DOHH2 (cell line): ENCODE measurements around the gene AGPAT1.
"Not testable (repeated sequence)": the region's sequence is repeated elsewhere in the genome, so short reads cannot be mapped to it uniquely, and the experiment has no call there.

Source experiments
- H3F3A ChIP-seq: fragments of 200-600 bp; sonication (generic), shearing (Covaris generic); 2 replicates; pipeline ENCODE4 v1.6.0; 2016; ENCODE audit warnings: antibody characterized with exemption, mild to moderate bottlenecking; ENCODE audit not compliant: control insufficient read depth, insufficient read depth
- H3K27ac ChIP-seq: fragments of 200-600 bp; sonication (generic); 2 replicates; pipeline ENCODE4 v1.5.1; 2014; ENCODE audit warnings: low read depth, mild to moderate bottlenecking, low read length, moderate library complexity
- H3K27me3 ChIP-seq: fragments of 200-600 bp; sonication (generic); 2 replicates; pipeline ENCODE4 v1.6.1; 2014; ENCODE audit warnings: mild to moderate bottlenecking, low read length, mixed read lengths; ENCODE audit not compliant: control insufficient read depth
- H3K36me3 ChIP-seq: fragments of 200-600 bp; sonication (generic); 2 replicates; pipeline ENCODE4 v1.6.1; 2014; ENCODE audit warnings: mild to moderate bottlenecking, low read length, moderate library complexity, mixed read lengths; ENCODE audit not compliant: control insufficient read depth
- H3K4me1 ChIP-seq: fragments of 200-600 bp; sonication (generic); 2 replicates; pipeline ENCODE4 v1.6.1; 2014; ENCODE audit warnings: mild to moderate bottlenecking, low read length, mixed read lengths; ENCODE audit not compliant: control insufficient read depth
- H3K4me2 ChIP-seq: fragments of 200-600 bp; sonication (generic); 2 replicates; pipeline ENCODE4 v1.6.0; 2014; ENCODE audit warnings: mild to moderate bottlenecking, low read length, moderate library complexity
- H3K4me3 ChIP-seq: fragments of 200-600 bp; sonication (generic); 2 replicates; pipeline ENCODE4 v1.5.1; 2014; ENCODE audit warnings: mild to moderate bottlenecking, low read length, mixed read lengths
- H3K79me2 ChIP-seq: fragments of 200-600 bp; sonication (generic); 2 replicates; pipeline ENCODE4 v1.6.1; 2014; ENCODE audit warnings: mild to moderate bottlenecking, low read length, mixed read lengths; ENCODE audit not compliant: control insufficient read depth
- H3K9me2 ChIP-seq: fragments of 200-600 bp; sonication (generic); replicated peaks from 2 replicates; pipeline ENCODE4 v1.6.1; 2014; ENCODE audit warnings: mild to moderate bottlenecking, low read length, mixed read lengths; ENCODE audit not compliant: control insufficient read depth
- H3K9me3 ChIP-seq: fragments of 200-600 bp; sonication (generic); 2 replicates; pipeline ENCODE4 v1.6.1; 2014; ENCODE audit warnings: antibody characterized with exemption, low read length, mixed read lengths; ENCODE audit not compliant: control insufficient read depth, insufficient read depth
- H4K20me1 ChIP-seq: fragments of 200-600 bp; sonication (generic); 2 replicates; pipeline ENCODE4 v1.6.0; 2014; ENCODE audit warnings: low read depth, mild to moderate bottlenecking, antibody characterized with exemption, low read length, moderate library complexity; ENCODE audit not compliant: control insufficient read depth, insufficient read depth
- EZH2phosphoT487 ChIP-seq: fragments of 200-600 bp; sonication (generic); IDR thresholded peaks from 2 replicates; pipeline ENCODE4 v1.6.1; 2017; ENCODE audit warnings: borderline replicate concordance, mild to moderate bottlenecking, antibody characterized with exemption, low read length, moderate library complexity, mixed read lengths
- TF ChIP-seq, protein P1 (sequence below): fragments of 200-600 bp; sonication (generic); IDR thresholded peaks from one replicate; pipeline ENCODE4 v1.5.1; 2014; ENCODE audit warnings: antibody characterized with exemption, mild to moderate bottlenecking, low read depth, low read length; ENCODE audit not compliant: poor library complexity, severe bottlenecking

AGPAT1 gene

DNA sequence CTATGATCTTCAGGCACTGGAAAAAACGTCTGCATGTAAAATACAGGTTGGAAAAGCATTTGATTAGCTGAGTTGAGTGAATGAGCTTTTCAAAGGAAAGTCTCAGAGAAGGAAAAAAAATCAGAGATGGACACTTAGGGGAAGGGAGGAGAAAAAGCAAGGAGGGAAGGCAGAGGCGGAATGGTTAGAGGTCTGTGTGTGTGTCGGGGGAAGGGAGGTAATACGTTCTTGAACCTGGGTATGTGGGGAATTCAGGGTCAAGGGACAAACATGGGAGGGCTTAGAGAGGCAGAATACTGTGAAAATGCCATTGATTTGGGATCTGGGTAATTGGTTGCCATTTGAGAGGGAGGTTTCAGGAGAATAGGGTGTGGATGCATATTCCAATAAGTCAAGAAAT lies 29.2 kb downstream of the AGPAT1 start:
- H3K79me2 ChIP-seq, result no peaks in the 10 kb centered on the region
- peaks cover 3% of the 10 kb centered on the region; the same call in 1 of the 2 replicates for H3K4me1 ChIP-seq

DNA sequence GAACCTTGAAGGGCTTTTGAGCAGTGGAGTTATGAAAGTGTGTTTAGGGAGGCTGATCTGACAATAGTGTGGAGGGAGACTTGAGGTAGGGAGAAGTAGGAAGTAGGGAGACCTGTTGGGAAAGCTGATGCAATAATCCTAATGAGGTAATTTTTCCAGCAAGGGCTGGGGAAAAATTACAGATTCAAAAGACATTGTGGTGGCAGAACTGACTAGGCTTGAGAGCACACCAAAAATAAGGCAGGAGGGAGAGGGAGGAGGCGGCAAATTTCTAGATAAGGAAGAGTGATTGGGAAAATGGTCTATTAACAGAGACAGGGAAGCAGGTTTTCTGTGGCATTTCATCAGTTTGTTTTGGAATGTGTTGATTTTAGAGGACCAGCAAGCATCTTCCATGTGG lies 29.6 kb downstream of the AGPAT1 start:
- Histone ChIP-seq H3F3A (peaks cover 3% of the 10 kb centered on the region; the same call in 1 of the 2 replicates), H3K79me2 (no peaks in the 10 kb centered on the region), H3K9me3 (no peaks in the 10 kb centered on the region), H3K27ac (no peak overlapping the region), H3K4me1 (peaks cover under 1% of the 10 kb centered on the region; the same call in 1 of the 2 replicates), H3K9me2 (no peaks in the 10 kb centered on the region), H4K20me1 (no peaks in the 10 kb centered on the region), H3K36me3 (no peaks in the 10 kb centered on the region), H3K4me3 (no peak overlapping the region), H3K4me2 (no peak overlapping the region), H3K27me3 (peaks cover 12% of the 10 kb centered on the region)
- TF ChIP-seq, protein P1, sequence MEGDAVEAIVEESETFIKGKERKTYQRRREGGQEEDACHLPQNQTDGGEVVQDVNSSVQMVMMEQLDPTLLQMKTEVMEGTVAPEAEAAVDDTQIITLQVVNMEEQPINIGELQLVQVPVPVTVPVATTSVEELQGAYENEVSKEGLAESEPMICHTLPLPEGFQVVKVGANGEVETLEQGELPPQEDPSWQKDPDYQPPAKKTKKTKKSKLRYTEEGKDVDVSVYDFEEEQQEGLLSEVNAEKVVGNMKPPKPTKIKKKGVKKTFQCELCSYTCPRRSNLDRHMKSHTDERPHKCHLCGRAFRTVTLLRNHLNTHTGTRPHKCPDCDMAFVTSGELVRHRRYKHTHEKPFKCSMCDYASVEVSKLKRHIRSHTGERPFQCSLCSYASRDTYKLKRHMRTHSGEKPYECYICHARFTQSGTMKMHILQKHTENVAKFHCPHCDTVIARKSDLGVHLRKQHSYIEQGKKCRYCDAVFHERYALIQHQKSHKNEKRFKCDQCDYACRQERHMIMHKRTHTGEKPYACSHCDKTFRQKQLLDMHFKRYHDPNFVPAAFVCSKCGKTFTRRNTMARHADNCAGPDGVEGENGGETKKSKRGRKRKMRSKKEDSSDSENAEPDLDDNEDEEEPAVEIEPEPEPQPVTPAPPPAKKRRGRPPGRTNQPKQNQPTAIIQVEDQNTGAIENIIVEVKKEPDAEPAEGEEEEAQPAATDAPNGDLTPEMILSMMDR, result no peak
- TF ChIP-seq EZH2phosphoT487, result no peak

More for the DNA sequence above, 29.2 kb downstream of the AGPAT1 start:
- H3K4me2 ChIP-seq, result no peak overlapping the region
- H3K36me3 ChIP-seq, result no peaks in the 10 kb centered on the region
- H3K9me2 ChIP-seq, result no peaks in the 10 kb centered on the region
- peaks cover 3% of the 10 kb centered on the region; the same call in 1 of the 2 replicates for H3F3A ChIP-seq
- no peaks in the 10 kb centered on the region for H4K20me1 ChIP-seq
- H3K27ac ChIP-seq, result no peak overlapping the region
- no peak overlapping the region for H3K4me3 ChIP-seq
- TF ChIP-seq EZH2phosphoT487, result no peak
- TF ChIP-seq, protein P1, result no peak
- no peaks in the 10 kb centered on the region for H3K9me3 ChIP-seq
- H3K27me3 ChIP-seq, result peaks cover 12% of the 10 kb centered on the region

DNA sequence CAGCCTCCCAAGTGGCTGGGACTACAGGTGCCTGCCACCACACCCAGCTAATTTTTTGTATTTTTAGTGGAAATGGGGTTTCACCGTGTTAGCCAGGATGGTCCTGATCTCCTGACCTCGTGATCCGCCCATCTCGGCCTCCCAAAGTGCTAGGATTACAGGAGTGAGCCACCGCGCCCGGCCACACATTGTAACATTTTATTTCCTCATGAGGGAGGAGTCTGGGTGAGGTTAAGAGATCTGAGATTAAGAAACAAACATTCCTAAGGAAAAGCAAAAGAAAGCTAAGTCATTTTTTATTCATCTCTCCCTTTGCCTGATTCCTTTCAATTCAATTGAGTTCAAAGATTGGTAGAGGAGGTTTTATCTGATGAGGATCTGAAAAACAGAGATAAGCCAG lies 31.6 kb downstream of the AGPAT1 start:
- H3K4me2 ChIP-seq, H4K20me1 ChIP-seq, H3K9me3 ChIP-seq, H3K27ac ChIP-seq, H3K4me3 ChIP-seq, H3K79me2 ChIP-seq, H3K9me2 ChIP-seq, H3K4me1 ChIP-seq, H3F3A ChIP-seq, H3K36me3 ChIP-seq: not testable (repeated sequence)
- peaks cover 12% of the 10 kb centered on the region for H3K27me3 ChIP-seq

DNA sequence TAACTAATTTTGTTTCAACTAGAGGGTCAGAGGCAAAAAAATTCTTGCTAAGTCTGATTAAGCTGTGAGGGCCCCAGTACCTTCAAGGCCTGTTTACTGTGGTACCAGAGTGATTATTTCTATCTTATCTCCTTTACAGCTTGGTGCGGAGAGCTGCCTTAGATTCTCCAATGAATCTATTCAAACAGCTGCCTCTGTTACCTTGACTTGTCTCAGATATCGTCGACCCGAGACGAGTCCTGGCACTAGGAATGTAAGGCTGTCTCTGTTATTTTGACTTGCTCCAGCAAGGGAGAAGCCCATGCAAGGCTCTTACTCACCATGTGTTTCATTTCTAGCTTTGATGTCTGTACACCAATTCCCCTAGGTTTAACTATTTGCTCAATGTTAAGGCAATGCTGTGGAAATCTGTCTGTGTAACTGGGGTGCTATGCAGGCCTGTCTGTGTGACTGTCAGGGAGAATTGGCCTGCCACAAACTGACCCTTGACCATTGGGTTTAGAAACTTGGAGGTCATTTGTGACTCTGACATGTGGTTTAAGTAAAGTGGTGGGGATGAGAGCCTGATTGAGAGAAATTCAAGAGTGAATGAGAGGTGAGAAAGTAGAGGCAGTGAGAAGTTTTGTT lies 35.4 kb downstream of the AGPAT1 start:
- H3K4me1 ChIP-seq, result no peaks in the 10 kb centered on the region
- no peak overlapping the region for H3K4me3 ChIP-seq
- no peaks in the 10 kb centered on the region for H3K36me3 ChIP-seq
- TF ChIP-seq EZH2phosphoT487, result no peak
- TF ChIP-seq, protein P1, result no peak
- no peaks in the 10 kb centered on the region for H3F3A ChIP-seq
- no peak overlapping the region for H3K27ac ChIP-seq
- no peaks in the 10 kb centered on the region for H3K27me3 ChIP-seq
- no peaks in the 10 kb centered on the region for H3K79me2 ChIP-seq
- no peaks in the 10 kb centered on the region for H4K20me1 ChIP-seq
- no peak overlapping the region for H3K4me2 ChIP-seq
- H3K9me3 ChIP-seq, result no peaks in the 10 kb centered on the region
- H3K9me2 ChIP-seq, result no peaks in the 10 kb centered on the region
